Small intestine (tissue), 7 donors: ENCODE data around the gene SLIT3. TPM values are rescaled to one million over a fixed set of nuclear protein-coding genes. Genes with fewer than 3 reads are reported as not detected.

ENCODE experiments used
- DNase-seq, 2 donors: peaks; one replicate each; pipeline versions ENCODE4 v3.0.0 to v3.0.0-alpha.2; 2013
- FAIRE-seq: peaks from 2 replicates; lab custom pipeline; 2012; peaks lifted over from hg19 to GRCh38; lab: Jason Lieb, UNC
- H3K27ac ChIP-seq, 3 donors: one replicate each; pipeline ENCODE4 v1.5.1; 2013; ENCODE audit warnings: low read length in 2 of 3, mild to moderate bottlenecking in 2 of 3, control low read depth in 1 of 3, inconsistent platforms in 1 of 3, low read depth in 1 of 3, moderate library complexity in 1 of 3
- H3K27me3 ChIP-seq, 3 donors: one replicate each; pipeline ENCODE4 v1.6.1; 2013; ENCODE audit warnings: low read length in 3 of 3, inconsistent platforms in 1 of 3; ENCODE audit not compliant: control insufficient read depth in 3 of 3, insufficient read depth in 3 of 3
- H3K36me3 ChIP-seq, 3 donors: one replicate each; pipeline ENCODE4 v1.6.1; 2013; ENCODE audit warnings: low read length in 3 of 3, inconsistent platforms in 1 of 3, low read depth in 1 of 3, mild to moderate bottlenecking in 1 of 3, moderate library complexity in 1 of 3; ENCODE audit not compliant: control insufficient read depth in 3 of 3, insufficient read depth in 2 of 3
- H3K4me1 ChIP-seq, 3 donors: one replicate each; pipeline ENCODE4 v1.6.1; 2013; ENCODE audit warnings: low read length in 2 of 3, inconsistent platforms in 1 of 3, low read depth in 1 of 3, mild to moderate bottlenecking in 1 of 3, moderate library complexity in 1 of 3; ENCODE audit not compliant: control insufficient read depth in 3 of 3, insufficient read depth in 2 of 3
- H3K4me3 ChIP-seq, 3 donors: one replicate each; pipeline ENCODE4 v1.5.1; 2013; ENCODE audit warnings: low read length in 3 of 3, control low read depth in 1 of 3, inconsistent platforms in 1 of 3, low read depth in 1 of 3, mild to moderate bottlenecking in 1 of 3, moderate library complexity in 1 of 3
- H3K9me3 ChIP-seq, 2 donors: one replicate each; pipeline ENCODE4 v1.6.1; 2013; ENCODE audit warnings: low read depth in 1 of 2, low read length in 1 of 2; ENCODE audit not compliant: control insufficient read depth in 2 of 2, insufficient read depth in 1 of 2
- WGBS, 3 donors: extraction: QIAGEN DNeasy Blood & Tissue Kit; methylation state at CpG; one replicate each; pipeline ENCODE4 v1.1.7; 2013; 5-methylcytosine and 5-hydroxymethylcytosine counted together
- polyA plus RNA-seq, 4 donors: library from polyadenylated mRNA; stranded (reverse) in 3 of 4; unstranded in 1 of 4; fragments of 200-250 nt in 3 of 4; fragments of 120-200 nt in 1 of 4; gene quantifications; one replicate each; pipeline versions ENCODE4 v1.2.1 to v1.2.3, GENCODE V29; 2013
- donor health status: healthy with polysubstance abuse.
- donor health status: control.
- donor health status: control.
- donor health status: Bipolar disorder and iron deficiency.
- donor health status: healthy.

SLIT3 gene
- polyA plus RNA-seq, 4 donors = 0.27 to 5.5 (median 5.3) TPM; not detected in 1

GRCh38 chr5:168992016-168992415 lies 308.9 kb downstream of the SLIT3 start:
- whole genome bisulfite sequencing, 3 donors = 61 to 73% (median 67%) methylated on average over 5 of the region's 5 CpGs
- DNase-seq (no peak), FAIRE-seq (no peak)
- Histone ChIP-seq H3K27me3 (no peaks in the 10 kb centered on the region), H3K27ac (no peak overlapping the region), H3K4me3 (no peak overlapping the region), H3K36me3 (no peaks in the 10 kb centered on the region), H3K9me3 (no peaks in the 10 kb centered on the region), H3K4me1 (no peaks in the 10 kb centered on the region)

- WGBS, 3 donors = 63 to 82% (median 70%) methylated on average over 2 of the region's 2 CpGs
- FAIRE-seq (no peak), DNase-seq (no peak)
- Histone ChIP-seq H3K4me3 (no peak overlapping the region), H3K27ac (no peak overlapping the region), H3K27me3 (no peaks in the 10 kb centered on the region), H3K4me1 (no peaks in the 10 kb centered on the region), H3K9me3 (no peaks in the 10 kb centered on the region), H3K36me3 (no peaks in the 10 kb centered on the region)
These were observed 309.6 kb downstream of the SLIT3 start for GRCh38 chr5:168991311-168991710.

GRCh38 chr5:168990679-168991078 lies 310.3 kb downstream of the SLIT3 start:
- no peak for FAIRE-seq
- Histone ChIP-seq H3K36me3 (no peaks in the 10 kb centered on the region), H3K4me1 (no peaks in the 10 kb centered on the region), H3K4me3 (no peak overlapping the region), H3K9me3 (no peaks in the 10 kb centered on the region), H3K27ac (no peak overlapping the region), H3K27me3 (no peaks in the 10 kb centered on the region)
- WGBS, 3 donors = 49 to 75% (median 65%) methylated on average over 4 of the region's 4 CpGs
- DNase-seq = no peak

- H3K9me3 ChIP-seq = no peaks in the 10 kb centered on the region
- no peaks in the 10 kb centered on the region for H3K4me1 ChIP-seq
- H3K4me3 ChIP-seq = no peak overlapping the region
- H3K36me3 ChIP-seq = no peaks in the 10 kb centered on the region
- WGBS, 3 donors = 30 to 60% (median 33%) methylated on average over 8 of the region's 8 CpGs
- H3K27ac ChIP-seq = no peak overlapping the region
- no peaks in the 10 kb centered on the region for H3K27me3 ChIP-seq
- FAIRE-seq (no peak), DNase-seq (no peak)
These were observed 311.0 kb downstream of the SLIT3 start for GRCh38 chr5:168989731-168990505.

- H3K4me3 ChIP-seq = no peak overlapping the region
- no peak overlapping the region for H3K27ac ChIP-seq
- H3K4me1 ChIP-seq = no peaks in the 10 kb centered on the region
- no peaks in the 10 kb centered on the region for H3K9me3 ChIP-seq
- FAIRE-seq (no peak), DNase-seq (no peak)
- H3K27me3 ChIP-seq = no peaks in the 10 kb centered on the region
- 63 to 72% (median 71%) methylated on average over 2 of the region's 2 CpGs for WGBS, 3 donors
- H3K36me3 ChIP-seq = no peaks in the 10 kb centered on the region
These were observed 312.2 kb downstream of the SLIT3 start for GRCh38 chr5:168988699-168989098.

- DNase-seq (peak; percentile 61 to 74), FAIRE-seq (no peak)
- Histone ChIP-seq H3K9me3 (no peaks in the 10 kb centered on the region), H3K27ac (no peak overlapping the region), H3K4me1 (no peaks in the 10 kb centered on the region), H3K36me3 (no peaks in the 10 kb centered on the region), H3K4me3 (no peak overlapping the region), H3K27me3 (no peaks in the 10 kb centered on the region)
- WGBS, 3 donors = 34 to 43% (median 37%) methylated on average over 11 of the region's 11 CpGs
These were observed 313.2 kb downstream of the SLIT3 start for GRCh38 chr5:168987543-168988300.

- WGBS, 3 donors = 73 to 87% (median 81%) methylated on average over 5 of the region's 5 CpGs
- no peaks in the 10 kb centered on the region for H3K27me3 ChIP-seq
- H3K9me3 ChIP-seq = no peaks in the 10 kb centered on the region
- H3K36me3 ChIP-seq = no peaks in the 10 kb centered on the region
- no peak overlapping the region for H3K4me3 ChIP-seq
- FAIRE-seq = no peak
- H3K27ac ChIP-seq = no peak overlapping the region
- H3K4me1 ChIP-seq = no peaks in the 10 kb centered on the region
- no peak for DNase-seq
These were observed 315.5 kb downstream of the SLIT3 start for GRCh38 chr5:168985454-168985853.

- WGBS, 3 donors = 84 to 89% (median 87%) methylated on average over 5 of the region's 5 CpGs
- Histone ChIP-seq H3K4me1 (no peaks in the 10 kb centered on the region), H3K27ac (no peak overlapping the region), H3K9me3 (no peaks in the 10 kb centered on the region), H3K36me3 (no peaks in the 10 kb centered on the region), H3K4me3 (no peak overlapping the region), H3K27me3 (peaks cover 0 to 2% (median 0%) of the 10 kb centered on the region in 3 donors)
- no peak for DNase-seq
- FAIRE-seq = no peak
These were observed 316.7 kb downstream of the SLIT3 start for GRCh38 chr5:168984135-168984675.
